SHP77 treated with DMSO at 0.1 percent for 48 hours (cell line): ENCODE results near the gene C3orf18.

Experiments used
- DNase-seq: peaks from one replicate; lab custom pipeline; 2025; lab: John Stamatoyannopoulos, UW

The C3orf18 gene

GRCh38 chr3:50603261-50604109 lies 35.9 kb upstream of the C3orf18 start:
- no peak for DNase-seq

GRCh38 chr3:50602595-50603191 lies 35.1 kb upstream of the C3orf18 start:
- no peak for DNase-seq

- DNase-seq = peak; percentile 90
Observed at GRCh38 chr3:50600841-50601591, 33.5 kb upstream of the C3orf18 start.

- DNase-seq = no peak
Observed at GRCh38 chr3:50600141-50600753, 32.7 kb upstream of the C3orf18 start.

- DNase-seq = no peak
Observed at GRCh38 chr3:50599716-50600118, 32.2 kb upstream of the C3orf18 start.

GRCh38 chr3:50599115-50599715 lies 31.7 kb upstream of the C3orf18 start:
- DNase-seq = no peak

GRCh38 chr3:50594253-50594785 lies 26.8 kb upstream of the C3orf18 start:
- DNase-seq = no peak

GRCh38 chr3:50592568-50592967 lies 25.0 kb upstream of the C3orf18 start:
- DNase-seq = no peak

GRCh38 chr3:50591196-50591741 lies 23.7 kb upstream of the C3orf18 start:
- DNase-seq = no peak

- DNase-seq = no peak
Observed at GRCh38 chr3:50588759-50589433, 21.3 kb upstream of the C3orf18 start.

- no peak for DNase-seq
Observed at GRCh38 chr3:50587806-50588758, 20.5 kb upstream of the C3orf18 start.

- DNase-seq = no peak
Observed at GRCh38 chr3:50587373-50587772, 19.8 kb upstream of the C3orf18 start.

- no peak for DNase-seq
Observed at GRCh38 chr3:50586763-50587070, 19.2 kb upstream of the C3orf18 start.

GRCh38 chr3:50585919-50586762 lies 18.6 kb upstream of the C3orf18 start:
- DNase-seq = no peak

GRCh38 chr3:50584391-50584790 lies 16.8 kb upstream of the C3orf18 start:
- DNase-seq = no peak

GRCh38 chr3:50583897-50584296 lies 16.4 kb upstream of the C3orf18 start:
- no peak for DNase-seq

GRCh38 chr3:50582083-50582482 lies 14.5 kb upstream of the C3orf18 start:
- no peak for DNase-seq

- DNase-seq = no peak
Observed at GRCh38 chr3:50581459-50581842, 13.9 kb upstream of the C3orf18 start.
